SKM-1 (cell line): ENCODE measurements around the gene NAGA.
A peak's percentile ranks its signal among the peaks of the same experiment; 100 is the strongest.
"Not testable (repeated sequence)": the region's sequence is repeated elsewhere in the genome, so short reads cannot be mapped to it uniquely, and the experiment has no call there.

Experiments used
- DNase-seq: peaks from one replicate; lab custom pipeline; 2025; ENCODE audit not compliant: unreplicated experiment; lab: John Stamatoyannopoulos, UW

NAGA gene

DNA sequence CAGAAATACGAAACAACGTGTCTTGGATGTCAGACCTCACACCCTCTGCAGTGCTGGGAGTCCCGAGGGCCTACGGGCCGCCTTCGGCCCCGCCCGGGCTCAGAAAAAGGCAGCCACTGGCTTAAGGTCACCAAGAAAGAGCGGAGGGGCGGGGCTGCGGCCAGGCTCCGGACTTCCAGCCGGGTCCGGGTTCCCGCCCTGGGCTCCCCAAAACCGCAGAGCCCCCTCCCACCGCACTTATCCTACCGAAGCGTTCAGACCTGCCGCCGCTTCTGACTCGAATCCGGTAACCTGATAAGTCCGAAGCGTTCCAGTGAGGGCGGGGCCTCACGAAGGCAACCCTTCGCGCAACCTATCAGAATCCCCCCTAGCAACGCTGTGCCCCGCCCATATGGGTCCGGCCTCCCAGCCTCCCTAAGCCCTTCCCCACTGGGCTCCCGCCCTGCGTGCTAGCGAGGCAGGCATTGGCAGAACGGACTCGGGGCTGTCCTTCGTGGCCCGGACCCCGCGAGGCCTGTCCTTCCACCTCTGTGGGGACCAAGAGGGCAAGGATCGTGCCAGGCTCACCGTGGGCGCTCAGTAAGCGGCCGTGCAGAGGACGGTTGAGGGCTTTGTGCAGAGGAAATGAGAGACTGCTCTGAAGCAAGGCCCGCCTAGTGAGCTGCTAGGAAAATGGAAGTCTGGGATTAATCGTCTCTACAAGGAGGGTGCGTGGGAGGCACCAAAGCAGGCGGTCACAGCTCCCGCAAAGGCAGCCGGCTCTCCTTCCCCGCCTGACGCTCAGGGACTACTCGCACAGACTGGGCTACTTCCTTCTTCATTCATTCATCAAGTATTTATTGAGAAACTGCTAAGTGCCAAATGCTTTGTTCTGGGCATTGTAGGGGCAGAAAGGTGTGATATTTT lies at the start of gene NAGA:
Gene NAGA (minus strand): TSS at position 296 of the 906 bp plus-strand sequence. CDS start 515 bp downstream, outside the sequence.
- DNase-seq: peak; percentile 97

DNA sequence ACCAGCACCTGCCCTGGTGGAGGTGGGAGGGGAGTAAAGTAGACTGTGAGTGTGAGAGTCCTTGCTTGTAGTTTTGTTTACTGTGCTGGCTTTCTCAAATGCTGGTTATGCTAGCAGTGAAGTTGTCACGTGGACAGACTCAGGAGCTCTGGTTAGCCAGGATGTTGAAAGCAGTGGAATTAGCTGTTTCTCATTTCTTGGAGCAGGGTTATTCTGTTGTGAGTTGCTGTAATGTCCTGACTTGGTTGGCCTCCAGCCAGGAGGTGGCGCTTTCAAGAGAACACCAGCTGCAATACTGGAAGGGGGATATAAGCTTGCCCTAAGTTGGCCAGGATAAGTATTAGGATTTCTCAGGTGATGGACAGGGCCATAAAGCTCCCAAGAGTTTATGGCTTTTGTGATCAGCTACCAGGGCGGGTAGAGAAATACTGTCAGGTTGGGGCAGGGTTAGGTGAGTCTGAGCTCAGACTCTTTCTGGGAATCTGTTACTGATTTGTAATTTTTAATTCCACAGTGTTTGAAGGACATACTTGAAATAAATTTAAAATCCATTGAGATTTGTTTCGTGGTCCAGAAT lies 46.3 kb upstream of the NAGA start:
- peak; percentile 63 for DNase-seq

DNA sequence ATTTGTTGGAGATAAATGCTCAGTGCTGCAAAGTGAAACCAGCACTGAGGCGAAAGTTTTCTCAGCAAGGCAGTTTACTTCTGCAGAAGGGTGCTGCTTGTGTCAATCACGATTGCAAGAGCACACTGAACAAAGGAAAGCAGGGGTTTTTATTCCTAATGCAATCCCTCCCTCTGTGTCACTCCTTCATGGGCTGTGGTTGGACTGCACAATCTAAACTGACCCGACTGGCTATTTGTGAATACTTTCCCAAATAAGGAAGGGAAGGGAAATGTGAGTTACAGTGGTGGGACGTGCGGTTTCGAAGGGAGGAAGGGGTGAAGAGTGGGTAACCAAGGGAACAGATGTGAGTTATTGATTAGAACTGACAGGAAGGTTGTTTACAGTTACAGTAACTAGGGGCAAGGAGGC lies 44.8 kb upstream of the NAGA start:
- peak; percentile 96 for DNase-seq

GRCh38 chr22:42114721-42115120 lies 44.1 kb upstream of the NAGA start:
- DNase-seq: peak; percentile 47

DNA sequence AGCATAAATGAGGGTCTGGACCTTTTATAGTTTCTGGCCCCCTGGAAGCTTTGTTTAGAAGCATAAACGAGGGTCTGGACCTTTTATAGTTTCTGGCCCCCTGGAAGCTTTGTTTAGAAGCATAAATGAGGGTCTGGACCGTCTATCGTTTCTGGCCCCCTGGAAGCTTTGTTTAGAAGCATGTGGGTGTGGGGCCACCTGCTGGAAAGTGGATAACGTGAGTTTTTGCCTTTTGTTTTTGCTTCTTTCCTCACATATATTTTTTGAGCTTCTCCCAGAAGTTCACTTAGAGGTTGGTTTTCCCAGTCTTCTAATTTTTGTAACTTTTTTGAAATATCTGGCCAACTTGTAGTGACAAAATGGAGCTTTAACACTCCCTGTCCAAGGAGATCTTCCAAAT lies 42.2 kb upstream of the NAGA start:
- not testable (repeated sequence) for DNase-seq

DNA sequence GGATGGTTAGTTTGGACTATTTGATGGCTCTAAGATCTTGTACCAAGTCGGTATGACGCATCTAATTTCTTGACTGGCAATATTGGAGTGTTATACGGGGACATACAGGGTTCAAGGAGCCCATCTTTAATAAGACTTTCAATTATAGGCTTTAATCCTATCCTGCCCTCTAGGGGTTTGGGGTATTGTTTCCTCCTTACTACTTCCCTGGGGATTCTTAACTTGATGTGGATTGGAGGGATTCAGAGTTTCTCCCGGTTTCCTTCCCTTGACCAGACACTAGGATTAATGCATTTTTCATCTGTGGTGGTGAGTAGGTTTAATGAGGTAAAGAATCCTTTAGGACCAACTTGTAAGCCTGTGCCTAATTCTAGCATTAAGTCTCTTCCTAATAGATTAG lies 41.2 kb upstream of the NAGA start:
- no peak for DNase-seq

- no peak for DNase-seq
Measured at GRCh38 chr22:42108848-42109247, 38.2 kb upstream of the NAGA start.

DNA sequence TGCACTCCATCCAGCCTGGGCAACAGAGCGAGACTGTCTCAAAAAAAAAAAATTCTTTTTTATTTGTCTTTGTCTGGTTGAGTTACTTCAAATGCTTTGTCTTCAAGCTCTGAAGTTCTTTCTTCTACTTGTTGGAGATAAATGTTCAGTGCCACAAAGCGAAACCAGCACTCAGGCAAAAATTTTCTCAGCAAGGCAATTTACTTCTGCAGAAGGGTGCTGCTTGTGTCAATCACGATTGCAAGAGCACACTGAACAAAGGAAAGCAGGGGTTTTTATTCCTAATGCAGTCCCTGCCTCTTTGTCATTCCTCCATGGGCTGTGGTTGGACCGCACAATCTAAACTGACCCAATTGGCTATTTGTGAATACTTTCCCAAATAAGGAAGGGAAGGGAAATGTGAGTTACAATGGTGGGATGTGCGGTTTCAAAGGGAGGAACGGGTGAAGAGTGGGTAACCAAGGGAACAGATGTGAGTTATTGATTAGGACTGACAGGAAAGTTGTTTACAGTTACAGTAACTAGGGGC lies 33.8 kb upstream of the NAGA start:
- DNase-seq: not testable (repeated sequence)

DNA sequence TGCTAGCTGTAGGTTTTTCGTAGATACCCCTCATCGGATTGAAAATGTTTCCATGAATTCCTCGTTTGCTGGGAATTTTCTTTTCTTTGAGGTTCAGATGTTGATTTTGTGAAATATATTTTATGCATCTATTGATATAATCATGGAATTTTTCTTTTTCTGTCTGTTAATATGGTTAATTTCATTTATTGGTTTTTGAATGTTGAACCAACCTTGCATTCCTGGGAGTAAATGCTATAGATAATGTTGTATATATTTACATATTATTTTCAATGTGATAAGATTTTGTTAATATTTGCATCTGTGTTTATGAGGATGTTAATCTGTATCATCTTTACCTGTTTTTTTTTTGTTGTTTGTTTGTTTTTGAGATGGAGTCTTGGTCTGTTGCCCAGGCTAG lies 30.6 kb upstream of the NAGA start:
- DNase-seq: no peak

DNA sequence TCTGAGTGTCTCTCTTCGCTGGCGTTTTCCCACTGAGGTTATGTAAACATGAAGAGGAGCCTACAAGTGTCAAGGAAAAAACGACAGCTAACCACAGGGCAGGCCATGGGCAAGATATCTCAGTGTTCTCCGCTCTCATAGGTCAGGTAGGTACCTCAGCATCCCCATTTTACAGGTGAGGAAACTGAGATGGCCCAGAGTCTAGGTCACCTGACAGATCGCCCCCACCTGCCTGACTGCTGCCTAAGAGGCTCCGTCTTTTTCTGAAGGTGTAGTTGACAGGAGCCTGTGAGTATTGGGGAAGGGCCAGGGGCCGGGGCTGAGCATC lies 20.8 kb upstream of the NAGA start:
- no peak for DNase-seq

DNA sequence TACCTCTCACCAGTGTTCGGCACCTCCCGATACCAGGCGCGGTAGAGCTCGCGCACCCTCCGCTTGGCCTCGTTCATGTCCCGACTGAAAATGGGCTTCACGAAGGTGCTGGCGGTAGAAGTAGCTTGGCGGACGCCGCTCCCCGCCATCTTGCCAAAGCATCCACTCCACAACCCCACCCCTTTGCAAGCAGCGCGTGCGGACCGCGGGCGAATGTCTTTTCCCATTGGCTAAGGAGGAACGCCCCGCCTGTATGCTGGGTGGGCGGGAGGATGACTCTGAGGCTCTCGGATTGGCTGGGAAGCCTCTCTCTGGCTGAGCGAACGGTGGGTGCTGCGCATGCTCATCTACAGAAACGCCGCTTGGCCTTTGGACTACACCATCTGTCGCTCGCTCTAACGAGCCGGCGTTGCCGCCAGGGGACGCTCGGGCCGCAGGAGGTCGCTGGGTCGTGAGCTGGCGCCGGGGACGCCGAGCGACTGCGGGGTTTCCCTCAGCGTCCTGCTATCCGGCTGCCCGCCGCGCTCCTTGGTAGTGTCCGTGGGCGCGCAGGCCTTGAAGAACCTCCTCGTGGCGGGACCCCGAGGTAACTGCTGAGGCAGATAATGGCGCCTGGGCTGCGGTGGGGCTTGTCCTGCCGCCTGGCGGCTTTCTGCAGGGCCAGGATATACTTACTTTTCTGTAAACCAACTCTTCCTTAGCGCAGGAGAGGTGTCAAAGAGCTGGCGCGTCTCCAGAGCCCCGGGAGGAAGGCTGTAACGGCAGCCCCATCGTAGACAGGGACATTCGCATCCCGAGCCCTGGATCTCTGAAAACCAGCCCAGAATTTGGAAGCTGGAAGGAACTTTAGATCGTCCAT lies 20.2 kb upstream of the NAGA start, which contains the start of gene NDUFA6:
Gene NDUFA6 (minus strand): TSS at position 177 of the 859 bp plus-strand sequence. CDS start 28 bp downstream, at position 149.
- DNase-seq: peak; percentile 98

DNA sequence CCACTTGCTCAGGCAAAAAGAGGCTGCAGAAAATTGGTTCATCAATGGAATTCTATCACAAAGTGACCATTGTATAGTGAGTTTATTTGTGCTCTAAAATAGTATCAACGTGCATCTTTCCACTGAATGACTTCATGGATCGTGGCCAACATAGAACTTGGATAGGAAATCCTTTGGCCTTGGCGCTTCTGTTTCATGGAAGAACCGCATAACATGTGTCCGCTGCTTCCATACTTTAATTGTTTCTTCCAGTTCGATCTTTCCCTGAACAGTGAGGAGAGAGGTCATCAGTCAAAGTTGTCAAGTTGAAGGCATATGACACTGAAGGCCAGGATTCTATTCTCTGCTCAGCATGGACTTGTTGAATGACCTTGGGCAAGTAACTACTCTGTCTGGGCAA lies 15.4 kb upstream of the NAGA start:
- DNase-seq: no peak

DNA sequence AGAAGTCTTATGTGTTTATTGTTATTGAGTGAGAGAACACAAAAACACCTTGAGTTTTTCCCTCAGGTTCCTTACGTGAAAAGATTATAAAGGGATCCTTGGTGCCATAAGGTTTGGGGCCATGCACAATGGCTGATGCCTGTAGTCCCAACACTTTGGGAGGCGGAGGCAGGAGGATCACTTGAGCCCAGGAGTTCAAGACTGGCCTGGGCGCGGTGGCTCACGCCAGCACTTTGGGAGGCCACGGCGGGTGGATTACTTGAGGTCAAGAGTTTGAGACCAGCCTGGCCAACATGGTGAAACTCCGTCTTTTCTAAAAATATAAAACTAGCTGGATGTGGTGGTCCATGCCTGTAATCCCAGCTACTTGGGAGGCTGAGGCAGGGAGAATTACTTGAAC lies 14.3 kb upstream of the NAGA start:
- DNase-seq: no peak

DNA sequence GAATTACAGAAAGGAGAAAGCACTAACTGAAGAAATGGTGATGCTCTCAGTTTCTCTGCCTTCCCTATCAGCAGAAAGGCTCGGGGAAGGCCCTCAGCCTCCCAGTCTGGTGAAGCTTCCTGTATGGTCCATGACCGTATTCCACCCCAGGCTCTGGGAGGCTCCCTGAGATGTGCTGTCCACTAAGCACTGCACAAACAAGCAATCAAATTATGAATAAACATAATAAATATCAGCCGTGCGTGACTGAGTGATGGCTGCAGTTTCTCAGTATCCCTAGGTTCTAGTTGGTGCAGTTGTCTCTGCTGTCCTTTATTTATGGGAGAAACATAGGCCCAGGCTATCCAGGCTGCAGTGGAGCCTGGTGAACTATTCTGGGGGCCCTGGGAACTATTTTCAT lies 12.5 kb upstream of the NAGA start:
- DNase-seq: no peak

- DNase-seq: no peak
Measured at GRCh38 chr22:42080287-42080686, 9.7 kb upstream of the NAGA start.

GRCh38 chr22:42079319-42080251 lies 9.0 kb upstream of the NAGA start, which contains the start of gene SMDT1:
Gene SMDT1, plus strand, starts transcription at chr22:42079700. Its CDS starts 69 bp downstream, at chr22:42079769.
- DNase-seq: peak; percentile 93

GRCh38 chr22:42078469-42079318 lies 8.1 kb upstream of the NAGA start:
- no peak for DNase-seq

DNA sequence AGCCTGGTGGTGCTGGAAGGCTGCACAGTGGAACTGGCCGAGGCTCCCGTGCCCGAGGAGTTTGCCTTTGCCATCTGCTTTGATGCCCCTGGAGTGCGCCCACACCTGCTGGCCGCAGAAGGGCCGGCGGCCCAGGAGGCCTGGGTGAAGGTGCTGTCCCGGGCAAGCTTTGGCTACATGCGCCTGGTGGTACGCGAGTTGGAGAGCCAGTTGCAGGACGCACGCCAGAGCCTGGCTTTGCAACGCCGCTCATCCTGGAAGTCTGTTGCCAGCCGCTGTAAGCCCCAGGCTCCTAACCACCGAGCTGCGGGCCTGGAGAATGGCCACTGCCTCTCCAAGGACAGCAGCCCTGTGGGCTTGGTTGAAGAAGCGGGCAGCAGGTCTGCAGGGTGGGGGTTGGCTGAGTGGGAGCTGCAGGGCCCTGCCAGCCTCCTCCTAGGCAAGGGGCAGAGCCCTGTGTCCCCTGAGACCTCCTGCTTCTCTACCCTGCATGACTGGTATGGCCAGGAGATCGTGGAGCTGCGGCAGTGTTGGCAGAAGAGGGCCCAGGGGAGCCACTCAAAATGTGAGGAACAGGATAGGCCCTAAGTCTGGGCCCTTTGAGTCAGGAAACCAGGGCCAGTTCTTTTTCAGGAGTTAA lies 7.0 kb upstream of the NAGA start:
- DNase-seq: no peak
